Posterior cingulate gyrus (tissue), 11 donors: ENCODE data around the gene DCDC2C.

Source experiments
- DNase-seq, 10 donors: peaks; one replicate each; pipeline versions ENCODE4 v3.0.0 to v3.0.0-alpha.2; 2020 to 2021; ENCODE audit warnings: mixed read lengths in 3 of 10
- intact Hi-C: fragments of 100-400 bp; cut with DNase I; formaldehyde crosslinking; loops from one replicate; pipeline ENCODE4 v1.15.1; 2023

DCDC2C gene

GRCh38 chr2:3706892-3707291 lies 3.5 kb downstream of the DCDC2C start:
- intact Hi-C loops = no loop called here
- no peak for DNase-seq

GRCh38 chr2:3708576-3708975 lies 5.2 kb downstream of the DCDC2C start:
- intact Hi-C loops = no loop called here
- no peak for DNase-seq

GRCh38 chr2:3709225-3709624 lies 5.8 kb downstream of the DCDC2C start:
- no peak for DNase-seq
- intact Hi-C loops = no loop called here

GRCh38 chr2:3712424-3712823 lies 9.0 kb downstream of the DCDC2C start:
- intact Hi-C loops = no loop called here
- DNase-seq = no peak

GRCh38 chr2:3712831-3713503 lies 9.6 kb downstream of the DCDC2C start:
- intact Hi-C loops = no loop called here
- DNase-seq = no peak

GRCh38 chr2:3718679-3719078 lies 15.3 kb downstream of the DCDC2C start:
- DNase-seq = no peak
- intact Hi-C loops = no loop called here

- intact Hi-C loops = loop anchor here (5.0 kb wide), 1 partner anchor 102 kb away; no protein-coding TSS in a partner anchor
Observed at GRCh38 chr2:3725002-3725401, 21.6 kb downstream of the DCDC2C start.

GRCh38 chr2:3725458-3726250 lies 22.3 kb downstream of the DCDC2C start:
- intact Hi-C loops = loop anchor here (5.0 kb wide), 1 partner anchor 102 kb away; no protein-coding TSS in a partner anchor
- DNase-seq = no peak

More at GRCh38 chr2:3725002-3725401, 21.6 kb downstream of the DCDC2C start:
- no peak for DNase-seq

GRCh38 chr2:3726511-3726910 lies 23.1 kb downstream of the DCDC2C start:
- intact Hi-C loops = loop anchor here (5.0 kb wide), 1 partner anchor 101 kb away; no protein-coding TSS in a partner anchor
- no peak for DNase-seq

GRCh38 chr2:3727397-3728045 lies 24.1 kb downstream of the DCDC2C start:
- DNase-seq = no peak
- intact Hi-C loops = loop anchor here (5.0 kb wide), 1 partner anchor 100 kb away; no protein-coding TSS in a partner anchor

- intact Hi-C loops = loop anchor here (5.0 kb wide), 1 partner anchor 99 kb away; no protein-coding TSS in a partner anchor
- DNase-seq = no peak
Observed at GRCh38 chr2:3728104-3729054, 25.0 kb downstream of the DCDC2C start.

- no peak for DNase-seq
Observed at GRCh38 chr2:3729055-3729448, 25.7 kb downstream of the DCDC2C start.

GRCh38 chr2:3729786-3730185 lies 26.4 kb downstream of the DCDC2C start:
- intact Hi-C loops = loop anchor here (5.0 kb wide), 1 partner anchor 98 kb away; no protein-coding TSS in a partner anchor
- DNase-seq = no peak

More at GRCh38 chr2:3729055-3729448, 25.7 kb downstream of the DCDC2C start:
- intact Hi-C loops = loop anchor here (5.0 kb wide), 1 partner anchor 98 kb away; no protein-coding TSS in a partner anchor

GRCh38 chr2:3730646-3731045 lies 27.3 kb downstream of the DCDC2C start:
- intact Hi-C loops = no loop called here

GRCh38 chr2:3731829-3732228 lies 28.5 kb downstream of the DCDC2C start:
- DNase-seq = no peak
- intact Hi-C loops = no loop called here

More at GRCh38 chr2:3730646-3731045, 27.3 kb downstream of the DCDC2C start:
- DNase-seq = no peak

- no peak for DNase-seq
Observed at GRCh38 chr2:3736112-3736511, 32.7 kb downstream of the DCDC2C start.

GRCh38 chr2:3737128-3737527 lies 33.8 kb downstream of the DCDC2C start:
- DNase-seq = no peak
- intact Hi-C loops = no loop called here

More at GRCh38 chr2:3736112-3736511, 32.7 kb downstream of the DCDC2C start:
- intact Hi-C loops = no loop called here

GRCh38 chr2:3738454-3738853 lies 35.1 kb downstream of the DCDC2C start:
- no peak for DNase-seq
- intact Hi-C loops = no loop called here

GRCh38 chr2:3739313-3739712 lies 35.9 kb downstream of the DCDC2C start:
- DNase-seq = no peak
- intact Hi-C loops = no loop called here

- DNase-seq = no peak
- intact Hi-C loops = no loop called here
Observed at GRCh38 chr2:3741396-3741795, 38.0 kb downstream of the DCDC2C start.
